GM21515 (cell line): ENCODE data around the gene NCOA3.
"Not testable (repeated sequence)": the region's sequence is repeated elsewhere in the genome, so short reads cannot be mapped to it uniquely, and the experiment has no call there.

Experiments
- ATAC-seq: cut with Tn5 transposase; IDR thresholded peaks from one replicate; pipeline ENCODE4 v1.9.1; 2021; ENCODE audit not compliant: unreplicated experiment

Gene NCOA3

GRCh38 chr20:47561180-47561579, 59.5 kb downstream of the NCOA3 start:
- no peak for ATAC-seq

- ATAC-seq, result no peak
Observed at GRCh38 chr20:47561603-47562583, 60.2 kb downstream of the NCOA3 start.

GRCh38 chr20:47566269-47566668, 64.6 kb downstream of the NCOA3 start:
- no peak for ATAC-seq

- no peak for ATAC-seq
Observed at GRCh38 chr20:47568019-47568418, 66.3 kb downstream of the NCOA3 start.

GRCh38 chr20:47568837-47569410, 67.2 kb downstream of the NCOA3 start:
- ATAC-seq, result no peak

- ATAC-seq, result no peak
Observed at GRCh38 chr20:47571426-47571825, 69.7 kb downstream of the NCOA3 start.

- no peak for ATAC-seq
Observed at GRCh38 chr20:47572105-47572729, 70.5 kb downstream of the NCOA3 start.

- ATAC-seq, result no peak
Observed at GRCh38 chr20:47573559-47573958, 71.9 kb downstream of the NCOA3 start.

GRCh38 chr20:47574616-47575364, 73.1 kb downstream of the NCOA3 start:
- ATAC-seq, result no peak

- no peak for ATAC-seq
Observed at GRCh38 chr20:47576516-47577033, 74.9 kb downstream of the NCOA3 start.

- no peak for ATAC-seq
Observed at GRCh38 chr20:47577314-47577713, 75.6 kb downstream of the NCOA3 start.

GRCh38 chr20:47578543-47578942, 76.9 kb downstream of the NCOA3 start:
- ATAC-seq, result no peak

- not testable (repeated sequence) for ATAC-seq
Observed at GRCh38 chr20:47580686-47581085, 79.0 kb downstream of the NCOA3 start.

GRCh38 chr20:47581090-47581489, 79.4 kb downstream of the NCOA3 start:
- ATAC-seq, result no peak

- no peak for ATAC-seq
Observed at GRCh38 chr20:47583551-47583950, 81.9 kb downstream of the NCOA3 start.

- no peak for ATAC-seq
Observed at GRCh38 chr20:47585087-47585747, 83.5 kb downstream of the NCOA3 start.

GRCh38 chr20:47586649-47587294, 85.1 kb downstream of the NCOA3 start:
- ATAC-seq, result no peak

- no peak for ATAC-seq
Observed at GRCh38 chr20:47588158-47588557, 86.5 kb downstream of the NCOA3 start.

- no peak for ATAC-seq
Observed at GRCh38 chr20:47591231-47591630, 89.5 kb downstream of the NCOA3 start.

GRCh38 chr20:47594157-47594556, 92.5 kb downstream of the NCOA3 start:
- no peak for ATAC-seq
